ENCODE measurements around the gene TMEM203.
"Not testable (repeated sequence)": the region's sequence is repeated elsewhere in the genome, so short reads cannot be mapped to it uniquely, and the experiment has no call there.

Gene TMEM203, protein sequence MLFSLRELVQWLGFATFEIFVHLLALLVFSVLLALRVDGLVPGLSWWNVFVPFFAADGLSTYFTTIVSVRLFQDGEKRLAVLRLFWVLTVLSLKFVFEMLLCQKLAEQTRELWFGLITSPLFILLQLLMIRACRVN

DNA sequence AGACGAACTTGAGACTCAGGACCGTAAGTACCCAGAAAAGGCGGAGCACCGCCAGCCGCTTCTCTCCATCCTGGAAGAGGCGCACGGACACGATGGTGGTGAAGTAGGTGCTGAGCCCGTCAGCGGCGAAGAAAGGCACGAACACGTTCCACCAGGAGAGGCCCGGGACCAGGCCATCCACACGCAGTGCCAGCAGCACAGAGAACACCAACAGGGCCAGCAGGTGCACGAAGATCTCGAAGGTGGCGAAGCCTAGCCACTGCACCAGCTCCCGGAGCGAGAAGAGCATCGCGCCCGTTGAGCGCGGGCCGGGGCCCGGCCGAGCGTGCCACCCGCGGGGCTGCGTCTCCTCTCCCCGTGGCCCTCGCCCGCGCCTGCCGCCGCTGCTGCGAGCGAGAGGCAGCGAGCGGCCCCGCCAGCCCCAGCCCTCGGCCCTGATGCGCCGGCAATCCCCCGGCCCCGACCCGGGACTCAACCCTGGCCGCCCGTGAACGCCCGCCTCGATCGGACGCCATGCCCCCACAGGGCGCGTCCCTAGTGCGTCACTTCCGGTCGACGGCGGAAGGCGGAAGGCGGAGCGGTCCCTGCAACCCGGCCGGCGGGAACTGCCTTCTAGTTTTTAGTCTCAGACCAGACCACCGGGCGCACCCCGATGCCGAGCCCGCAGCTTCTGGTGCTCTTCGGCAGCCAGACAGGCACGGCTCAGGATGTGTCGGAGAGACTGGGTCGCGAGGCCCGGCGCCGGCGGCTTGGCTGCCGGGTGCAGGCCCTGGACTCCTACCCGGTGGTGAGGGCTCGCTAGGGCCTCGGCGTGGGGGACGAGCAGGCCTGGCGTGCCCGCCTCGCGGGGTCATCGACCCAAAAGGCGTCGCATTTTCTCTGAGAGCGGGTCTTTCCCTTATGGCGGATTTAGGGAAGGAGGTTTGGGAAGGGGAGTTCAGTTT lies at the start of gene TMEM203, which contains the start of gene NDOR1:
Gene TMEM203, minus strand, starts transcription at position 523 of the 944 bp plus-strand sequence. Its CDS starts 234 bp downstream, at position 289.
Gene NDOR1, plus strand, starts transcription at position 575 of the 944 bp plus-strand sequence. Its CDS starts 78 bp downstream, at position 653.
- no peak for FAIRE-seq

DNA sequence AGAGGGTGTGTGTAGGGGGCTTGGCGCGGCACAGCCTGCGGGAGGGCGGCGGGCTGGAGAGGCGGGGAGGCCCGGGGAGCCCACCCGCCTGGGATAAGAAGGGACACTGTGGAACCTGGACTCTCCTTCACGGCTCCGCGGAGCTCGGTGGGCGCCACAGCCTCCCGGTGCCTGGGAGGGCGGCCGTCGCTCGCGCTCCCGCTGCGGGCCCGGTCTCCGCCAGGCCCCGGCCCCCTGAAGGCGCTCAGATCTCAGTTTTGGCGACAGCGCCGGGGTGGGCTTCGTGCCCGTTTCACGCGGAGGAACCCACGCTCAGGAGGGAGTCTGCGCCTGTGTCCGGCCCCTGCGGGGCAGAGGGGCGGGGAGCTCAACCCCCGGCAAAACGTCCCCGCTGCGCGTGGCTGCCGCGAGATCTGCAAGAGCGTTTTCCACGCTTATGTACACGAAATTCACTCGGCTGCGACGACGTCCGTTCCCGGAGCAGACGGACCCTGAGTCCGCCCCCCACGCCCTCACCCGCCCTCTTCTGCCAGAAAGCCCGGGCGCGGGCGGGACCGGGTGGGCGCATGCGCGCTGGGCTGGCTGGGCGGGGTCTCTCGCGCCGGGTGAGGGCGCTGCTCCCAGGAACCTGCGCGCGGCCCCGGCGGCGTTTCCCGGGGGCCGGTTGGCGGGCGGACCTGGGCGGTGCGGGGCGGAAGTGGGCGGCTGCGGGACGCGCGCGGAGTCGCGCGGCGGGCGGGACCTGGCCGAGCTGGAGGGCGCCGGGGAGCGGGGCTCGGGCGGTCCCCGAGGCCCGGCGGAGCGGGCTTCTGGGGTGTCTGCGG lies 49.4 kb upstream of the TMEM203 start, which contains the start of gene NELFB:
Gene NELFB, plus strand, starts transcription at position 704 of the 824 bp plus-strand sequence.
- FAIRE-seq, result no peak

DNA sequence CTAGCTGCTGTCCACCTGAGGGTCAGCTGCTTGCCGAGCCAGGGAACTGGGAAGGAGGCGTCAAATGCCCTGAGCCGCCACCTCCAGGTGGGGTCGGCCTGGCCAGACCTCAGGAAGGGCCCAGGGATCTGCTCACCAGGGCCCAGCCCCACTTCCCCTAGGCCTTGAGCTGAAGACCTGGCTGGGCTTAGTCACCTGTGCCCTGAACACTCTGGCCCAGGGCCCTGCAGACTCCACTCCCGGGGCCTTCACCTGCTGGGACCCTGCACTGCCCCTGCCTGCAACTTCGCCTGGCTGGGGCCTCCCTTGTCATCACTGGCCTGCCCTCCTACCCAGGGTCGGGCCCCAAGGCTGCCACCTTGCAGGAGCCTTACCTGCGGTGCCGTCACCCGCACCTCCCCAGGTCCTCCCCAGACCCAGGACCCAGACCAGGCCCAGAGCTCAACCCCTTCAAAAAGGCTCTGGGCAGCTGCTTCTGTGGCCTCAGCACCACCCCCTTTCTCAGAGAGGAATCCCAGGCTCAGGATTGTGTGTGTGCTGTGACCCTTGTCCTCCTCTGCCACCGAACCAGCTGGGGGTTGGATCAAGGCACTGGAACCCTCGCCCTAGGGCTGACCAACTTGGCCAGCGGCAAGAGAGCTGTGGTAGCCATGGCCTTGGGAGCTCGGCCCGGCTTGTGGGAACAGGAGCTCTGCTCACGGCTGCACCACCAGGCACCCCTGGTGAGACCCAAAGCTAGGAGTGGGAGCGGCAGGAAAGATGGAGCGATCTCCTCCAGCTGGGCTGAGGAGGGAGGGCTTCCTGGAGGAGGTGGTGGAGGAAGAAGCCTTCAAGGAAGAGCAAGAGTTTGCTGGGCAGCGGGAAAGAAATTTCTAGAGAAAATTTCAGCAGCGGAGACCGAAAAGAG lies 48.5 kb upstream of the TMEM203 start:
- no peak for FAIRE-seq

DNA sequence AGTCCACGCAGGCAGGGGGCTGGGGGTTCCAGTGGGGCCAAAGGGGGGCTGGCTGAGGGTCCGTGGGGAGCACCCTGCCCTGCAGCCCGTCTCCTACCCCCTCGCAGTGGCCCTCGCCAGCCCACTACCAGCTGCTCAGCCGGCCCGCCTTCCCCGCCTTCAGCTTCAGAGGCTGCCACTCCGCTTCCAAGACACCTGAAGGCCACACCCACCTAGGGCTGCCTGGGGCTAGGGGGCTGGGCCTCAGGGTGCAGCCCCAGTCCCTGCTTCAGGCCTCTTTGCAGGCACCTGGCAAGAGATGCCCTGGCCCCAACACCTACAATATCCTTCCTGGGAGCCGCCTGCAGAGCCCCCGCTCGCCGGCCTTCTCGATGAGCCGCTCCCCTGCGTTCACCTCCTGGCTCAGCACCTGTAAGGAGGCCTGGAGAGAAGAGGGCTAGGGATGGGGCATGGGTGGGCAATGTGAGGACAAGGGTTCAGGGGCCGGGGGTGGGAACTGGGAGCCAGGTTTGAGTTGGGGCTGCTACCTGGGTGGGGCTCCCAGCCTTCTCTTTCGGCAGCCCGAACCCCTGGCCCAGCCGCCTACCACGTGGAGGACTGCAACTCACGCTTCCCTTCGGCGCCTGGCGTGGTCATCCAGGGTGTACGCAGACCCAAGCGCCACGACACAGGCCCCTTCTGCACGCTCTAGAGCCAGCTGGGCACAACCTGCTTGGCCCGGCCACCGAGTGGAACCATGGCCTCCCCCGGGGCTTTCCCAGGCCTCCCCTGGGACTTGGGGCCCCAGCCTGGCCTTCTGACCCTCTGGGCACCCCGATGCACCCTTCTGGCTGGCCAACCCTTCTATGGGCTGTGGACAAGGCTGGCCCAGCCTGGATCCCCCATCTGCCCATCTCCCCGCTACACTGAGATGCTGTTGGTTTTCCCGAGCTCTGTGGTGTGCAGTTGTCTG lies 47.4 kb upstream of the TMEM203 start:
- no peak for FAIRE-seq

DNA sequence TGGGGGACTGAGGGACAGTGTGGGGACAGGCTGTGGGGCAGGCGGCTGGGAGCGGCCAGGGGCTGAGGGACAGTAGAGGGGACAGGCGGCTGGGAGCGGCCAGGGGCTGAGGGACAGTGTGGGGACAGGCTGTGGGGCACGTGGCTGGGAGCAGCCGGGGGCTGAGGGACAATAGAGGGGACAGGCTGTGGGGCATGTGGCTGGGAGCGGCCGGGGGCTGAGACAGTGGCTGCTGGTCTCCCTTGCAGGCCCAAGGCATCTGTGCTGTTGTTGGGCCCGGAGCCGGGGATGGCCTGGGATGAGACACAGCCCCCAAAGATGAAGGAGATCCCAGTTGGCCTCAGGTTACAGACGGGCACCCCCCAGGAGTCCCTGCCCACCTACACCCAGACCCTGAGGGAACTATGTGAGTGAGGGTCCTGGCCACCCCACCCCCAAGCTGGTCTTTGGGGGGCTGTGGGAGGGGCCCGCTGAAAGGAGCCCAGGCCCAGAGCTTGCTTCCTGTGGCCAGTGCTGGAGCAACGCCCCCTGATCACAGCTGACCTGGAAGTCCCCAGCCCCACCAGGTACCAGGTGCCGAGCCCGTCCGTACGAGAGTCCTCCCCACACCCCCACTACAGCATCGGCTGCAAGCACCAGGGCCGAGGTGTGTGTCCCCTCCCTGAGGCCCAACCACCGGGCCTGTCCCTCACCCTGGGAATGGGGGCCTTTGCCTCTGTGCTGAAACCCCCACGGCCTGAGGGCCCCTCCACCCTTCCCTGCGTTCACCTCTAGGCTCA lies 46.2 kb upstream of the TMEM203 start:
- FAIRE-seq, result no peak

DNA sequence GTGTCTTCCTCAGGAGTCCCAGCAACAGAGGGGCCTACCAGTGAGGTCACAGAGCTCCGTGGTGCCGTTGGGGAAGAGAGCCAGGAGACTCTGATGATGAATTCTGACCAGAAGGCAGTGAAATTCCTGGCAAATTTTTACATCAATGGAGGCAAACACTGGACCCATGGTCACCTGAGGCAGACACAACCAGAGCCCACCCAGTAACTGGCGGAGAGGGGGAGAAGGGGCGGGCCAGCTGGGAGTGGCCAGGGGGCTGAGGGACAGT lies 45.7 kb upstream of the TMEM203 start, which contains the start of gene STPG3:
Gene STPG3, plus strand, starts transcription at position 93 of the 268 bp plus-strand sequence. Its CDS starts 1 bp downstream, at position 94.
- no peak for FAIRE-seq

DNA sequence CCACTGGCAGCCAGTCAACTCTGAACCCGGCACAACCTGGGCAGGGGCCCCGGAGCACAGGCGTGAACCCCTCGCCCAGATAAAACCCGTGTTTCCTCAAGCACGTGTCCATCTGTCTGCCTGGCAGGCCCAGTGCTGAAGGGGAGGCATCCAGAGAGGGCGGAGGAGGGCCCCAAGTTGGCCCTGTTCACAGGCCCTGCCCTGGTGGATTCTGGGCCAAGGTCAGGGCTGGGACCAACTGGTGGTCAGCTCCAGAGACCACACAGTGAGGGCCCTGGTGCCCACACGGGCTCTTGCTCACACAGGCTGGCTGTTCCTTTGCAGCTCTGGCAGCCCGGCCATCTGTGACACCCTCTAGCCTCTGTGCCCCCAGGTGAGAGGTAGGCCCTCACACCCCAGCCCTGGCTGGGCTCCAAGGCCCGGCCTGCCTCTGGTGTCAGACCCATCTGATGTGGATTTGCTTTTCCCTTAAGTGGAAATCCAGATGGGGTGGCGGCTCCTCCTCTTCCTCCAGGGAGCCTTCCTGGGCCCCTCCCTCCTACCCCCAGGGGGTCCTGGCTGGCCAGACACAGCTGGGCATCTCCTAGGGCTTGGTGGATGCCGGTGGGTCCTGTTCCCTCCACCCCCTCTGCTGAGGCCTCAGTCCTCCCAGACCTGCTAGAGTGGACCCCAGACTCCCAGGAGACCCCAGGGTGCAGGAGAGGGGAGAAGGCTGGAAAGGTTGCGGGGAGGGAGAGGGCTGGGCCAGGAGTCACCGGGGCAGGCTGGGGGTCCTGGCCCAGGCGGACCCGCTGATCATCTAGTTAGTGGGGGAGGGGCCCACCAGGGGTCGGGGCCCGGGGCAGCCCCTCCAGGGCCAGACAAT lies 45.1 kb upstream of the TMEM203 start:
- no peak for FAIRE-seq

DNA sequence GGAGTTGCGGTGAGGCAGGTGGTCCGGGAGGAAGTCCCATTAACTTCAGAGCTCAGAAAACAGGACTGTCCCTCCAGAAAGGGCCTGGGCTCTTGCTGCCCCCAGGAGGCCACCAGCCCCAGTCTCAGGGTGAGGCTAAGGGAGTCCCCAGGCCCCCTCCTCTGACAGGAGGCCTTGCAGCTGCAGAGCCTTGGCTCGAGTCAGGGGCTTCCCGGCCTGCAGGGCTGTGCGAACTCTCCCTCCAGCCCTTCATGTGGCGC lies 42.4 kb upstream of the TMEM203 start:
- FAIRE-seq, result no peak

DNA sequence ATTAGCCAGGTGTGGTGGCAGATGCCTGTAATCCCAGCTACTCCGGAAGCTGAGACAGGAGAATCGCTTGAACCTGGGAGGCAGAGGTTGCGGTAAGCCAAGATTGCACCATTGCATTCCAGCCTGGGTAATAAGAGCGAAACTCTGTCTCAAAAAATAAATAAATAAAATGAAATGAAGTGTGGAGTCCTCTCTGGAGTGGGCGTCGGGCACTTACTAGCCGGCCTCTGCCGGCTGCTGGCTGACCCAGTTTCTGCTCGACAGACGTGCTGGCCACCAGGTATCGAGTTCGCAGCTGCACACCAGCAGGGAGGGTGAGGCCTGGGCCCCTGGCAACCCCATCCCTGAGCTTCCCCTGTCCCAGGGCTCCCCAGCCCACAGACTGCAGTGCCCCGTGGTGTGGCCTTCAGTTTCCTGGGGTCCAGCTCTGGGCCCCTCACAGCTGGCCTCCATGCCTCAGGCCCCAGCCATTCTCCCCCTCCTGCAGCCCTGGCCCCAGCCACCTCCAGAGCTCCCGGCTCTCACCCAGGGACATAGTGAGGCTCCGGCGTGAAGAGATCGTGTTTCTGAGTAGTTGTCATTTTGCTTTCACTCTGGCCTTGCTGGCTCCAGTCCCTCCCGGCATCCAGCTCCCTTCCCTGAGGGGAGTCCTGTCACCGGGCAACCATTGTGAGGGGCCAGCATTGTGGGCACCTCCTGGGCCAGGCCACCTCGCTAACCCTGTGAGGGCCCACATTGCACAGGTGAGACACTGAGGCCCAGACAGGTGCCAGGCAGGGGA lies 41.9 kb upstream of the TMEM203 start:
- FAIRE-seq, result no peak

DNA sequence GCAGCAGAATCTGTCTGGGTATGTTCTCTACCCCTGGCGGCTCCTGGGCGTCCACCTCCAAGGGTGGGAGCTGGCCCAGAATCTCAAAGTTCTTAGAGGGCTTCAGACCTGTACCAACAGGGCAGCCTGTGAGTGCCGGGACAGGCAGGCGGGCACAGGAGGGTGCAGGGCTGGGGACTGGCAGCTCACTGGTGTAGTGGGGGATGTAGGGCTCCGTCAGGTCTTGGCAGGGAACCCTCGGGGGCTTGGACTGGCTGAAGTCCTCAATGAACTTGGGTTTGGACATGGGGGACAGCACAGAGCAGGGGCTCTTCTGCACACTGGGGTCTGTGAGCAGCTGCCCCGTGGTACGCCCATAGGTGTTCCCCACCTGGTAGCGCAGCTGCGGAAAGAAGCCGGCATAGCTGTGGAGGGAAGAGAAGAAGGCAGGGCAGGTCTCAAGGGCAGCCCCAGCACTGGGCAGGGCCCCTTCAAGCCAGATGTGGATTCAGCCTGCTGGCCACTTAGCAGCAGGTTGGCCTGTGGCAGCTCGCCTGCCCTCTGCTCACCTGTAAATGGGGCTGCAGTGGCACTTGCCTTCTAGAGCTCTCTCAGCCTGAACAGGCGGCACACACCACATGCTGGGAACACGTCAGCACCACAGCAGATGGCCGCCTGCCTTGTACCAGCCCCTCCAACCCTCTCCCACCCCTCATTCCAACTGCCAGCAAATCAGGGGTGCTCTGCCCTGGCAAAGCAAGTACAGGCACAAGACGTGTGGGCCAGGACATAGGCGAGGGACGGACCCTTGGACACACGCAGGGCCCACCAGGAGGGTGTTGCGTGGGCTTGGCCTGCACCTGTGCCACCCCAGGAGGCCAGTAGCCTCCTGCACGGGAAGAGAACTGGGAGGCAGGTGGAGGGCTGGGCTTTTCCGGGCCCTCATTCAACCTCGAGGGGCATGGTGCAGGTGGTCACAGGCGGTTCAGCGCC lies 40.3 kb upstream of the TMEM203 start:
- no peak for FAIRE-seq

DNA sequence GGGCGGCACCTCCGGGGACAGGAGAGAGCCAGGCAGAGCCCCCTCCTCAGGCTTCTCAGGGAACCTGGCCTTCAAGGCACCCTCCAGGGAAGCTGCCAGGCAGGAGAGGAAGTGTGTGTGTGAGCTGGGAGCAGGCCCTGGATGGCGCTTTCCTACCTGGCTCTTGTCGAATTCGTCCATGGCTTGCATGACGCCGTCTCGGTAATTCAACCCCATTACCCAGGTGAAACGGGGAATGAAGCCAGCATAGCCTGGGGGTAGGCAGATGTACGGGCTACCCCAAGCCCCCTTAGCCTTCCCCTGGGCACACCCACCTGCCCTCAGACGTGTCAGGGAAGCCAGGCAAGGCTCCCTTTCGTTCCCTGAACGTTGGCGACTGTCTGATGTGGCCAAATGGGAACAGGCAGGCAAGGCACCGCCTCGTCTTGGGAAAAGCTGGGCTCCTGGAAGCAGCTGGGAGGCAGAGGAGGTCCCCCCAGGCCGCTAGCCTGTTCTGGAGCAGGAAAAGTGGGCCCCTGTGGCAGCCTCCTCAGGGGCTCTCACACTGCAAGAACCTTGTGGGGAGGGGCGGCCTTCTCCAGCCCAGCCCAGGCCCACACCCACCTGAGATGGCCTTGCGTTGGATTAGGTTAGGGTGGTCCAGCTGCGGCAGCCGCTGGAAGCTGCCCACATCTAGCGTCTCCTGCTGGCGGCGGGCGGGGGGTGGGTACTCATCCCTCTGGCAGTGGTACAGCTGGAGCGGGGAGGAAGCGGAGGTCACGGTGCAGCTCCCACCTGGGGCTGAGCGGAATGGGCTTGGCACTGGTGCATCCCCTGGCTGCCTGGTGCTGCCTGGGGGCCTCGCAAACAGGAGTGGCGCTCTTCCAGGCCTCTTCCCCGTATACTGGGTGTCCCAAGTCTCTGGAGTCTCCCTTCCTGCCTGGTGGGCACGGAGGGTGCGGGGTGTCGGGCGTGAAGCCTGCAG lies 39.3 kb upstream of the TMEM203 start:
- FAIRE-seq, result no peak

DNA sequence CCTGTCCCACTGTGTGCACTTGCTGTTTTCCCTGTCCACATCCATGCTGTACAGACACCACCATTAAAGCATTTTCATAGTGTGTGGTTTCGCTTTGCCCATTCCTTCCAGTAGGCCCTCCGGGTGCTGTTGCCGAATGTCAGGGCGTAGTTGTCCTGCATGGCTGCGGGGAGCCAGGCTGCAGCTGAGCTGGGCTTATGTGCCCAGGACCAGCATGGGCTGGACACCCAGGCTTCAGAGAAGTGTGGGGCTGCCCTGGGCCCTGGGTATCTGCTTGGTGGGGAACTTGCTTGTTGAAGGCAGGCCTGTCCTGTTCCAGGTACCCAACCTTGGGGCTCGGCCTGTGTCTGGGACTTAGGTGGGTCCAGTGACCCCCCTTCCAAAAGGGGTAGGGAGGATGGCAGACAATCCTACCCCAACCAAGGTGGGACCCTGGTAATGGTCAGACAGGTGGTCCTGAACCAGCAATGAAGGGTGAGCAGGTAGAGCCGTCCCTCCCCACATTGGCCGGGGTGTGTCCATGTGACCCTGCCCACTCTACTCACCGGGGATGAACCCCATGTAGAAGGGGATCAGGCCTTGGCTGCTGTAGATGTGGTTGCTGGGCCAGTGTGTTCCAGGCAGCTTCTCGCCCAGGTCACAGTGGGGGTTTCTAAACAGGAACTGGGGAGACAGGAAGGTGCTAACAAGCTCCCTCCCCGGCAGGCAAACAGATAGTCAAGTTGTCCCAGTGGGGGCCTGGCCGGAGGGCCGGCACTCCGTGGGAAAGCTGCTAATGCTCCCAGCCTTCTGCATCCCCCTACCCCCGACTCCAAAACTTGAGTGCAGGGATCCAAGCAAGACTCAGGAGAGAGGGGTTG lies 38.4 kb upstream of the TMEM203 start:
- no peak for FAIRE-seq

DNA sequence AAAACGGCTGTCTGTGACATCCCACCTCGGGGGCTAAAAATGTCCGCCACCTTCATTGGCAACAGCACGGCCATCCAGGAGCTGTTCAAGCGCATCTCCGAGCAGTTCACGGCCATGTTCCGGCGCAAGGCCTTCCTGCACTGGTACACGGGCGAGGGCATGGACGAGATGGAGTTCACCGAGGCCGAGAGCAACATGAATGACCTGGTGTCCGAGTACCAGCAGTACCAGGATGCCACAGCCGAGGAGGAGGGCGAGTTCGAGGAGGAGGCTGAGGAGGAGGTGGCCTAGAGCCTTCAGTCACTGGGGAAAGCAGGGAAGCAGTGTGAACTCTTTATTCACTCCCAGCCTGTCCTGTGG lies 37.8 kb upstream of the TMEM203 start:
- not testable (repeated sequence) for FAIRE-seq

DNA sequence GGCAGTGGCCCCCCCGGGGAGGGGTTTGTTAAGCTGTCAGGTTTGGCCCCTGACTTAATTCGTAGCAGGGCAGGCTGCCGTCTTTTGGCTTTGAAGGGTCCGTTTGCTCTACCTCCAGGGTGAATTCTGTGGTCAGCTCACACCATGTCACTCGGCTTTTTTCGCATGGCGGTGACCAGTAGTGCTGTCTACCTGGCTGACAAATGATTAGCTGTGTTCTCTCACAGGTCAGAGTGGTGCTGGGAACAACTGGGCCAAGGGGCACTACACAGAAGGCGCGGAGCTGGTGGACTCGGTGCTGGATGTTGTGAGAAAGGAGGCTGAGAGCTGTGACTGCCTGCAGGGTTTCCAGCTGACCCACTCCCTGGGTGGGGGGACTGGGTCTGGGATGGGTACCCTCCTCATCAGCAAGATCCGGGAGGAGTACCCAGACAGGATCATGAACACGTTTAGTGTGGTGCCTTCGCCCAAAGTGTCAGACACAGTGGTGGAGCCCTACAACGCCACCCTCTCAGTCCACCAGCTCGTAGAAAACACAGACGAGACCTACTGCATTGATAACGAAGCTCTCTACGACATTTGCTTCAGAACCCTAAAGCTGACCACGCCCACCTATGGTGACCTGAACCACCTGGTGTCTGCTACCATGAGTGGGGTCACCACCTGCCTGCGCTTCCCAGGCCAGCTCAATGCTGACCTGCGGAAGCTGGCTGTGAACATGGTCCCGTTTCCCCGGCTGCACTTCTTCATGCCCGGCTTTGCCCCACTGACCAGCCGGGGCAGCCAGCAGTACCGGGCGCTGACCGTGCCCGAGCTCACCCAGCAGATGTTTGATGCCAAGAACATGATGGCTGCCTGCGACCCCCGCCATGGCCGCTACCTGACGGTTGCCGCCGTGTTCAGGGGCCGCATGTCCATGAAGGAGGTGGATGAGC lies 37.1 kb upstream of the TMEM203 start:
- no peak for FAIRE-seq

Data from TTC549 (cell line).